COR-L47 (cell line): ENCODE data around the gene SEL1L.
"Not testable (repeated sequence)": the region's sequence is repeated elsewhere in the genome, so short reads cannot be mapped to it uniquely, and the experiment has no call there.

ENCODE experiments used
- DNase-seq: peaks from one replicate; lab custom pipeline; 2025; lab: John Stamatoyannopoulos, UW

SEL1L gene

DNA sequence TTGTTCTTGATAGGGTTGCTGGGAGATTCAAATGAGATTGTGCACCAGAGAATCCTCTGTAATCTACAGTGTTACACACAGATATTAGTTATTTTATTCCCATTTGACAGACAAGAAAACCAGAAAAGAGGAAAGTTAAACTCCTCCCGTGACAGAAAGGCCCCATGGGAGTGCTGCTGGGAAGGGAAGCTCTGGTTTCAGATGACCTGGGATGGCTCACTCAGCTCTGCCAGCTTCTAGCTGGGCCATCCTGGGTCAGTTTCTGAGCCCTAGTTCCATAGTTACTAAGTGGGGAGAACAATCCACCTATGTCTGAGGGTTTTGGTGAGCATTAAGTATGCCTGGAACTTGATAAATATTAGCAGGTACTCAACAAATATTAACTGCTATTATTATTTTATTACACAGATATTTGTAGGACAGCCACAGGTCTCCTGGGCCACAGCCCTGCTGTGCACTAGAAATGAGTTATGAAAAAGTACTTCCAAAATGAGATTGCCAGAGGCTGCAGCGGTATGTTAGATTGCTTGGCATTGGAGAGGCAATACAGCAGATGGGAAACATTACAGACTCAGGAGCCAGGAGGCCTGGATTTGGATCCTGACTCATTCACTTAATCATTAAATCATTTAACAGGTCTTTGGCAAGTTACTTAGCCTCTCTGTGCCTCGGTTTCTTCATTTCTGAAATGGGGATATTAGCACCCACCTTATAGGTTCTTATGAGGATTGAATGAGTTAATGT lies 86.5 kb downstream of the SEL1L start:
- DNase-seq = no peak

DNA sequence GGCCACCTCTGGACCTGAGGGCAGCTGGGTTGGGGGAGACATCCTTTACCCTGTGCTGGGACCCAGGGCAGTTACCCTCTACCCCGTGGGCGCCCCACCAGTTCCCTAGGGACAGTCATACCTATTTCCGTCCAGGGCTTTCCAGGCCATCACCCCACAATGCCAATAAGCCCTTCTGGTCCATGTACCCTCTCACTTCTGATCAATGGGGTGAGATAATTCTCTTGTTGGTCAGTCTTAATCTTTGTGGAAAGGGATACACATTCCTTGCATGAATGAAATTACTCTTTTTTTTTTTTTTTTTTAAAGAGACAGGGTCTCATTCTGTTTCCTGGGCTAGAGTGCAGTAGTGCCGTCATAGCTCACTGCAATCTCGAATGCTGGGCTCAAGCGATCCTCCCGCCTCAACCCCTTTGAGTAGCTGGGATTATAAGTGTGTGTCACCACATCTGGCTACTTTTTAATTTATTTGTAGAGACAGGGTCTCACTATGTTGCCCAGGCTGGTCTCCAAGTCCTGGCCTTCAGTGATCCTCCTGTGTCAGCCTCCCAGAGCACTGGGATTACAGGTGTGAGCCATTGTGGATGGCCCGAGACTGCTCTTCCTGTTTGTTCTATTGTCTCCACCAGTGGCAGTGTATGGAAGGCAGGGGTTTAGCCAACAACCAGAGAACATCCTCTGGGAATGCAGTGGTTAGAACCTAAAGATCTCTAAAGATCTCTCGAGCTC lies 87.2 kb downstream of the SEL1L start:
- DNase-seq = no peak

DNA sequence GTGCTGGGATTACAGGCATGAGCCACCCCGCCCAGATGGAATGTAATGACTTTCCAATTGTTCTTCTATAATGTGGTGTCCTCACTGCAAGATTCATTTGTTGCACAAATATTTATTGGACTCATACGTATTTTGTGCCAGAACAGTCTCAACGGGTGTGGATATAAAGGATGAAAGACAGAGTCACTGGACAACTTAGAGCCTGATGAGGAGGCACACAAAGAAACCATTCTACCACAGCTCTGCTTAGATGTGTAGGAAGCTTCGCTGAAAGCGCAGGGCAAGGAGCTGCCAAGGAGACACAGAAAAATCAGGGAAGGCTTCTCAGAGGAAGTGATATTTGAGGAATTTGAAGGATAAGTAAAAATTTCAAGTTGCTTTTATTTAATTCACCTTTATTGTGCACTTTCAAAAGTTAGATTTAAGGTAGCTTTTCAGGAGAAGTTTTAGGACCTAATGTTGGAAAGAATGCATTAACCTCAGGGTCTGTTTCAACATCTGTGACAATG lies 92.0 kb downstream of the SEL1L start:
- DNase-seq = no peak

DNA sequence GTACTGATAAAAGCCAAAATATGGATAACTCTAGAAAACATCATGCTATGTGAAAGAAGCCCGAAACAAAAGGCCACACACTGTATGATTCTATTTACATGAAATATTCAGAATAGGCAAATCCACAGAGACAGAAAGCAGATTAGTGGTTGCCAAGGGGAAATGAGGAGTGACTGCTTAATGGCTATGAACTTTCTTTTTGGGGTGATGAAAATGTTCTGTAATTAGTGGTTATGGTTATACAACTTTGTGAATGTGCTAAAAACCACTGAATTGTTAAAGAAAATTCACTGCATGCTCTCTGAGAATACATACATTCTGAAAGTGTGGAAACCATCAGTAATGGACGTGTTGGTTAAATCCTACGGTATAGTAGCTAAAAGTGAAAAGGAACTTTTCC lies 93.6 kb downstream of the SEL1L start:
- no peak for DNase-seq

DNA sequence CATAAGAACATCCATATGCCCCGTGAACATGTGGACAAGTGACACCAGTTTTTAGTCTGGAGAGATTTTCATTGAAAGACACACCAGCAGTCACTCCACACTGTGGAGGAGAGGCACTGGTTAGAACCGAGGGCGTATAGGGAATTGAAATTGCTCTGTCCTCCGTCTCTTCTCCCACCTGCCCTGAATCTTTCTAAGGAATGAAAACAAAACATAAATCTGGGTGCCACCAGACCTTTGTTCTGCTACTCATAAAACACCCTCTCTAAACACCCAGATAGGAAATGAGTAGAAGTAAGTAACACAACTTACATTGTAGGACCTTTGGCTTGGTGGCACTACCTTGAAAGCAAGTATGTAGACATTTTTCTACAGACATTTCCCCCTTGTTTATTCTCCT lies 96.4 kb downstream of the SEL1L start:
- DNase-seq = no peak

DNA sequence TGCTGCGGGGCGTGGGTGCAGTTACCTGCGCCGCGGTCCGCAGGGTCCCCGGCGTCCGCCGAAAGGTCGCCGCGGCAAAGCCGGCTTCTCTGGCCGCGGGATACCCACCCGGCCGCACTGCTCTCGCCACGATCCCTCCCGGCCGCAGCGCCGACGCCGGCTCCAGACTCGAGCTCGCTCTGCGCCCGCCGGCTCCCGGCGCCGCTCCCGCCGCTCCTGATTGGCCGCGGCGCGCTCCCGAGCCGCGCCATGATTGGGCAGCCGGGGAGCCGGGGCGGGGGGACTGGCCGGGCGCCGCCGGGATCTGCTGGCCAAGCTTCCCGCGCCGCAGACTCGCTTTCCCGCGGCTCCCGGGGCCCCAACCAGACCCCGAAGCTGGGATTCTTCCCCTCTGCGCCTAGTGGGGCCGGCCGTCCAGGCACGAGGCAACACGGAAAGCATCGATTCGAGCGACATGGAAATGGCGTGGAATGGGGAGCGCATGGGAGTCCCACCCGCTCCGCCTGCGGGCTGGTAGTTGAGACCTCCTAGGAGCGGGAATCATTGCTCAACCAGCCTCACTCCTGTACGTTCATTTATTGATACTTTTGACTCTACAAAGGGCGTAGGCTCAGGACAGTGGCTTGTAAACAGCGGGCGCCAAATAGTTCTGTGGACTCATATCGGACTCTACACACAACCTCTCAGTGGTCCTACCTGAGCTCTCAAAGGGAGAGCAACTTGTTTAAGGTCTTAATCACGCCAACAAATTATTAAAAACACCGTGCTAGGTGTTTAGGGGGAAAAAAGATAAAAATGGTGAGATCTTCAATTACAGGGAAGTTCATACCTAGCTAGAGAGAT lies 97.1 kb downstream of the SEL1L start:
- peak; percentile 79 for DNase-seq

DNA sequence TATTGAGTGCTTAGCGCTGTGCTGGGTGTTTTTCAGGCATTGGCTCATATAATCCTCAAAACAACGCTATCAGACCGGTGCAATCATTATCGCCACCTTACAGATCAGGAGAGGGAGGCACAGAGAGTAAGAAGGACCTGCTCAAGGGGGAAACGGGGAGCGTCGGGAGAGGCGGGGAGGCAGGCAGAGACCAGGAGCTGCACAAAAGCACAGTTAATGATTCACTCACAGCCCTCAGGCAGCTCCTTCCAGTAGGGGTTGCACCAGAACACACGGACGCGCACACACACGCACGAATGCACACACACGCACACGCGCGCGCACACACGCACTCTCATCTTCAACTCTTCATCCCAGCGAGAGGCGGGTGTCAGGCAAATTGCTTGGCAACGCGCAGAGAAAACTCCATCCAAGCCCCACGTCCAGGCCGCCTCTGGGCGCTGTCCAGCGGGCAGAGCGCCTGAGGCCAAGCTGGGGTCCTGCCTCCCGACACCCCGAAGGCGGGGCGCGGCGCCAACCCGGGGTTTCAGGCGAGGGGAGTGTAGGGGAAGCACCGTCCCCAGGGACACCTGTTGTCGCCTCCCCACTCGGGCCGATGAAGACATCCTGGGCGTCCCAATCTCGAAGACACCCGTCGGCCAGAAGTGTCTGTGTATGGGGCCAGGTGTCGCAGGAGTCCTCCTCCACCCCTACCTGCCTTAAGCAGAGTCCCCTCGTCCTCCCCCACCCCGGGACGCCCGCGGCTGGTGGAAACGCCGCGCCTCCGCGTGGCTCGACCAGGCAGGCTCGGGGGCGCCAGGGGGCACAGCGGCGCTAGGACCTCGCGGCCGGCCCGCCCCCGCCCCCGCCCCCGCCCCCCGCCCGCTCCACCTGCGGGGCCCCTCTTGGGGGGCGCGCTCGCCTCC lies 98.0 kb downstream of the SEL1L start:
- peak; percentile 56 for DNase-seq

DNA sequence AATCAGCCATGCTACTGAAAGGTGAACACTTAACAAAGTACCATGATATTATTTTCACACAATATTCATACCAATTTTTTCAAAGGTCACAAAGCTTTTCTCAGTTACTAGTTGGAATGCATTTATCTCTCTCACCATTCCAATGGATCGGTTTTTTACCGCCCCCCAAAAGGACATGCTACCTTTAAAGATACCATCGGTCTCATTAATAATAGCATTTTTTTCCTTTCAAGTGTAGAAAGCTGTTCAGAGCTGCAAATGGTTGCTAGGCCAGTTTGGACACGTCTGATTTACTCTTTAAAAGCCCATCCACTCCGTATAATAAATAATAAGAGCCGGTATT lies 98.6 kb downstream of the SEL1L start:
- no peak for DNase-seq

DNA sequence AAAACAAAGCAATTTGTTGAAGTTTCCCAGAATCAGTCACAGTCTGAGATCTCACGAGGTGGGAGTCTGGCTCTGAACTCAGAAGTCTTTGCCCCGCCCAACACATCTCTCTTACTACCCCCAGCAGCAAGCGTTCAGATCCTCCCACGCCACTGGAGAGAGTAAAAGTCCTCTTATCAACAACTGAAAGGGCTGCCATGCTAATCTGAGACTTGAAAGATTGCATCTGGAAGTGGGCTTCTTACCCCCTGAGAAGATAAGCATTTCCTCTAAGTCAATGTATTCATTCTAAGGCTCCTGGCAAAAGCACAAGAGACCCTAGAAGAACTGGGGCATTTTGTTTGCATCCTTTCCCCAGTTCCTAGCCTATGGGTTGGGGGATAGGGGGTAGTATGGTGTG lies 99.4 kb downstream of the SEL1L start:
- no peak for DNase-seq

DNA sequence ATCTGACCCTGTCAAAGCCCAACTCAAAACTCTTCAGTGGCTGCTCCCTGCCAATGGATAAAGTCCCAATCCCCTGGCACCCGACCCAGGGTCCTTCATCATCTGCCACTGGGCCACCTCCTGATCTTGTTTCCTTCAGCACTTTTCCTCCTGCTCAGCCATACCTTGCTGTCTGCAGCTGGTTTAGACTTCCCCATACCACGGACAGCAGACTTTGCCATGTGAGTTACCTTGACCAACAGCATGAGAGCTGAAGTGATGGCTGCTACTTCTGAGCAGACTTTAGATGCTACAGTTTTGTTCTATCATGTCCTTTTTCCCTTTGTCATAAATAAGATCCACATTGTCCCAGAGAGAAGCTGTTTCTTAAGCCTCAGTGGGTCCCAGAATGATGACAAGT lies 100.3 kb downstream of the SEL1L start:
- no peak for DNase-seq

DNA sequence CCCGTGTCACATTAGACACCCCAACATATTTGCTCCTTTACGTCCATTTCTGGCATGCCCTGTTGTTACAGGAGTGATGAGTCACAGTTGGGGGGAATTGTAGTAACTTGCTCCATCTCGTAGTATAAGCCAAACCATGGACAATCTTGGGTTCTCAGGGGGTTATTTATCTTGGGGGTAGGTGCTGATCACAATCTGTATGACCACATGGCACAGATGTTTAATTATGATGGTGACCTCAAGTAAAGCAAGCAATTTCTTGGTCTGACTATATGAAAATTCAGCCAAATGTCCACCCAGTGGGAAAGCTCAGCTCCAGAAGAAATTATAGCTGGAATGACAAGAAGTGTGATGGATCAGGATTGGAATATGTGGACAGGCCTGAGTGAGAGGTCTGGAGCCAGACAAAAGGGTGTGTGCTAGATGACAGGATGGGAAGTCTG lies 101.4 kb downstream of the SEL1L start:
- no peak for DNase-seq

DNA sequence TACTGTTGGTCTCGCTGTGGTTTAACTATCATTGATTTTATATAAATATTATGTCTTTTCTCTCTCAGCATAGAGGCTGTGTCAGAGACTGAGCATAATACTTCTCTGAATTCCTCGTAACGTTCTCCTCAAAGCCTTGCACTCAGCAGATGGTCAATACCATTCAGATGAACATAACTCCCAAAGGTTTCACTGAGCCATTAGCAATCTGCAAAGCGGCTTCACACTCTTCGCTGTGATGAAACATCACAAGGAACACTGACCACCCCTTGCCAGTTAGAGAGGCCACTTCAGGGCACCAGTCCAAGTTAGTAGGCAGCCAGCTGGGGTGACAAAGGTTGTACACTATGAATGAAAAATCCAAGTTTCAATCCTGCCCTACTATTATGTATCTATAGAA lies 103.4 kb downstream of the SEL1L start:
- no peak for DNase-seq

DNA sequence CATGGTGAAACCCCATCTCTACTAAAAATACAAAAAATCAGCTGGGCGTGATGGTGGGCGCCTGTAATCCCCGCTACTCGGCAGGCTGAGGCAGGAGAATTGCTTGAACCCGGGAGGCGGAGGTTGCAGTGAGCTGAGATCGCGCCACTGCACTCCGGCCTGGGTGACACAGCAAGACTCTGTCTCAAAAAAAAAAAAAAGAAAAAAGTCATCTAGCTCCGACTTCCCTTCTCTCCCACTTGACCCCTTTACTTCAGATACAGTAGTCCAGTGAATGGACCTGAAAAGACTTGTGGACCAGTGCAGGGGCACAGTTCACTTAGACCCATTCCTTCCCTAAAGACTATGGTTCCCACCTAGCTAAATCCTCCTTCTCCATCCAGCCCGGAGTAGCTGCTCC lies 103.9 kb downstream of the SEL1L start:
- DNase-seq = not testable (repeated sequence)

DNA sequence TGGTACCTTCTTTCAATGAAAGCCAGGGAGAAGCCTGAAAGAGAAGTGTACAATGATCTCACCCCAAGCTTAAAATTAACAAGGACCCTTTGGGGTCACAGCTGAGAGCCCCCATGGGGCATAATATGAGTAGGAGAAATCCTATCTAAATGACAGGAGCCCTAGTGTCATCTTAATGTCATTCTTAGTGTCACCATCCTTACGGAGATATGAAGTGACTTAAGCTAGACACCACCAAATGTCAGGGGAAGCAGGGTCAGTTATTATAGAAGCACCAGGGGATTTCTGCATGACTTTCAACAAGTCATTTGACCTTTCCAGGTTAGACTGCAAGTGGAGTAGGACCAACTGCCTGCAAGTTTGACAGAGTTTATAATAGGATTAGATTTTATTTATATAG lies 104.6 kb downstream of the SEL1L start:
- no peak for DNase-seq

DNA sequence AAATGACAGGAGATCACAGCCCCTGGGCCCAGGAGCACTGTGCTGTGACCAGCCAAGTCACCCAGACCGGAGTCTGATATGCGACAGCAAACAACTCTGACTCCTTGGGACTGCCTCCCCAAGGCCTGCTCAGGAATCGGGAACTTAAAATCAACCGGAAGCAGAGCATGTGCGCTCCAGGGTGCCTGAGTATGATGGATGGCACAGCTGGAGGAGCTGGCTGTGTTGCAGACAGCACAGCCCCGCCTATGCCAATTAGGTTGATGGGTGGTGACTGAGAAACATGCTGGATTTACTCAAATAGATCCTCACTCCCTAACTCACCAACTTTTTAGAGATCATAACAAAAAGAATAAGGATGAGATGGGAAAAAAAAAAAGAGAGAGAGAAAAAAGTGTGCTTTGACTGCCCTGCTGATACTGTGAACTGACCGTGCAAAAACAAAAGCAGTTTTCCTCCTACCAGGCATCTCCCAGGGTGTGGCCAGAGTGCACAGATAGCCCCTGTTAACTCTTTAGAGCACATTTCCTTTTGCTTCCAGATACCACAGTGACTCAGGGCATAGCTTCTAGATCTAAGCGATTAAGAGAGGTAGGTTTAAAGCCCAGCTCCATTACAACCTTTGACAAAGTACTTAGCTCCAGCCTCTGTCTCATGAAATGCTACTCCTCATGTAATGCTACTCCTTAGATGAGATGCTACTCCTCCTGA lies 106.2 kb downstream of the SEL1L start:
- peak; percentile 85 for DNase-seq

DNA sequence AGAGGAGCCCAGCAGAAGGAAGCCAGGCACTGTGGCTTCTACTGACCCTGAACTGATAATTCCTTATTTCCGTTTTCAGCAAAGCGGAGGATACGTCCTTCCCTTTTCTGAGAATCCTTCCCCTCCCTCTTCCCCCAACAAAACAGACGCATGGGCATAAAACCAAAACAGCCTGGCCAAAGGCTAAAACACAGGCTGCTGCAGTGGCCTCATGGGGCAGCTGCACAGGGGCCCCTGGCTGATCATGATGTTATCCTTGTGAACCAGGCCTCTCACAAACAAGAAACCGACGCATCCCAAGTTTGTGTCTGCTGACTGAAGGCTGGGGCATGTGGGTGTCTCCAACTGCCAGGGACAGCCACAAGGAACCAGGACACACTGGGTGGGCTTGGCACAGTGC lies 110.1 kb downstream of the SEL1L start:
- DNase-seq = no peak
